Right atrium auricular region (tissue), 2 donors: ENCODE measurements around the gene PCDH1. TPM values are rescaled to one million over a fixed set of nuclear protein-coding genes. Genes with fewer than 3 reads are reported as not detected.
"Not testable (repeated sequence)": the region's sequence is repeated elsewhere in the genome, so short reads cannot be mapped to it uniquely, and the experiment has no call there.

Experiments used
- DNase-seq: peaks from one replicate; pipeline ENCODE4 v3.0.0-alpha.2; 2019; ENCODE audit warnings: low spot score
- H3K27ac ChIP-seq, 2 donors: fragments of 200-600 bp; sonication (generic); 1 replicate in 1 of 2; 2 replicates in 1 of 2; pipeline ENCODE4 v1.5.1; 2016 to 2019
- H3K27me3 ChIP-seq, 2 donors: fragments of 200-600 bp; sonication (generic); one replicate each; pipeline versions ENCODE4 v1.5.1 to v1.6.0; 2017 to 2019
- H3K36me3 ChIP-seq: fragments of 200-600 bp; sonication (generic); one replicate; pipeline ENCODE4 v1.5.1; 2016
- H3K4me1 ChIP-seq, 2 donors: fragments of 200-600 bp; sonication (generic); one replicate each; pipeline versions ENCODE4 v1.5.1 to v1.6.0; 2017 to 2019
- H3K4me3 ChIP-seq, 2 donors: fragments of 200-600 bp; sonication (generic); 1 replicate in 1 of 2; 2 replicates in 1 of 2; pipeline ENCODE4 v1.5.1; 2017 to 2019; ENCODE audit warnings: mild to moderate bottlenecking in 1 of 2, moderate library complexity in 1 of 2
- H3K9me3 ChIP-seq, 2 donors: fragments of 200-600 bp; sonication (generic); one replicate each; pipeline ENCODE4 v1.5.1; 2019
- total RNA-seq, 2 donors: library from RNA; depleted of rRNA; stranded (reverse); fragments of >200 nt; gene quantifications; one replicate each; pipeline ENCODE4 v1.1.0, GENCODE V29; 2016
- TF ChIP-seq, protein P1 (sequence below), 2 donors: fragments of 200-600 bp; sonication (generic); IDR thresholded peaks; one replicate each; pipeline ENCODE4 v1.5.1; 2019; ENCODE audit warnings: antibody characterized with exemption in 2 of 2

PCDH1 gene
- total RNA-seq, 2 donors from 2014 or later = 22.1 to 25.3 TPM

DNA sequence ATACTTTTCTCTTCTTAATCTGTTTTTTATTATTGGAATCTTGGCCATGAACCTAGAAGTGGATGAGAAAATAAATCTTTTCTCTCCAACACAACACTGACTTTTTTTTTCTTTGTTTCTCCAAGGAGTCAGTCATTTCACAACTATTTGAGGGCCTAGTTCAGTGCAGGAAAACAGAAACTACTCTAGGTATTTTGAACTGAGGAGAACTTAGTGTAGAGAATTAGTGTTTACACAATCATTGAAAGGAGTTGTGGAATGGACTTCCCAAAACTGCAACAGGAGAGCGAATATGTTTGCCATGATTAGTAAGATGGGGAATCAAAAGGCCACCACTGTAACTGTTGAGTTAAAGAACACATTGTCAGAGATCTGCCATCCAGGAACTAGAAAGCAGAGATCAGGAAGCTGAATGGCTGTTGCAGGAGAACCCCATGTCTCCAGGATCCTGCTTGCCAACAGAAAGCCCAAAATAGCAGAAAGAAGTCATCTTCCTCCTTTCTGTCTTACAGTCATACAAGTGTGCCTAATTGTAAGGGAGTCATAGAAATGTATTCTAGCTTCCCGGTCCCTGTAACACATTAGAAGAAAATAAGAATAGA, 20.3 kb upstream of the PCDH1 start:
- H3K27ac ChIP-seq = no peak overlapping the region
- H3K27me3 ChIP-seq = no peaks in the 10 kb centered on the region
- peak; percentile 16 for DNase-seq
- H3K4me1 ChIP-seq = no peaks in the 10 kb centered on the region
- no peaks in the 10 kb centered on the region for H3K36me3 ChIP-seq
- no peaks in the 10 kb centered on the region for H3K9me3 ChIP-seq
- TF ChIP-seq, protein P1, sequence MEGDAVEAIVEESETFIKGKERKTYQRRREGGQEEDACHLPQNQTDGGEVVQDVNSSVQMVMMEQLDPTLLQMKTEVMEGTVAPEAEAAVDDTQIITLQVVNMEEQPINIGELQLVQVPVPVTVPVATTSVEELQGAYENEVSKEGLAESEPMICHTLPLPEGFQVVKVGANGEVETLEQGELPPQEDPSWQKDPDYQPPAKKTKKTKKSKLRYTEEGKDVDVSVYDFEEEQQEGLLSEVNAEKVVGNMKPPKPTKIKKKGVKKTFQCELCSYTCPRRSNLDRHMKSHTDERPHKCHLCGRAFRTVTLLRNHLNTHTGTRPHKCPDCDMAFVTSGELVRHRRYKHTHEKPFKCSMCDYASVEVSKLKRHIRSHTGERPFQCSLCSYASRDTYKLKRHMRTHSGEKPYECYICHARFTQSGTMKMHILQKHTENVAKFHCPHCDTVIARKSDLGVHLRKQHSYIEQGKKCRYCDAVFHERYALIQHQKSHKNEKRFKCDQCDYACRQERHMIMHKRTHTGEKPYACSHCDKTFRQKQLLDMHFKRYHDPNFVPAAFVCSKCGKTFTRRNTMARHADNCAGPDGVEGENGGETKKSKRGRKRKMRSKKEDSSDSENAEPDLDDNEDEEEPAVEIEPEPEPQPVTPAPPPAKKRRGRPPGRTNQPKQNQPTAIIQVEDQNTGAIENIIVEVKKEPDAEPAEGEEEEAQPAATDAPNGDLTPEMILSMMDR (IDR thresholded peaks at IDR 0.05) = no peak
- H3K4me3 ChIP-seq = no peak overlapping the region

DNA sequence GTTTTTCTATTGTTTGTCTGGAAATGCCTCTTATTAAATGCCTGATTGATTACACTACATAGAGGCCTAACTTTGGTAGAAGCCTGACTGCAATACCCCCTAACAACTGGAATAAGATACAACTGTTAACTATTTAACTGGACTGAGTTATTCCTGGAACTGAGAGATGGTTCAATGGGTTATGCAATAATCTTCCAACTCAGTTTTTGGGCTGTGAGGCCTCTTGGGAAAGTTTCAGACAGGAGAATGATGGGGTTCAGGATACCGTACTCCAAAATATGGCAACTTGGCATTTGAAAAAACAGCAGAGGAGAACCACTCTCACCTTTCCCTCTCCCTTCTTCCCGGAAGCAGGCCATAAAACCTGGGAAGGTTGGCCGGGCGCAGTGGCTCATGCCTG, 19.2 kb upstream of the PCDH1 start:
- H3K36me3 ChIP-seq = no peaks in the 10 kb centered on the region
- no peaks in the 10 kb centered on the region for H3K4me1 ChIP-seq
- TF ChIP-seq, protein P1 (IDR thresholded peaks at IDR 0.05) = no peak
- H3K4me3 ChIP-seq = no peak overlapping the region
- DNase-seq = no peak
- no peak overlapping the region for H3K27ac ChIP-seq
- H3K9me3 ChIP-seq = no peaks in the 10 kb centered on the region
- no peaks in the 10 kb centered on the region for H3K27me3 ChIP-seq

DNA sequence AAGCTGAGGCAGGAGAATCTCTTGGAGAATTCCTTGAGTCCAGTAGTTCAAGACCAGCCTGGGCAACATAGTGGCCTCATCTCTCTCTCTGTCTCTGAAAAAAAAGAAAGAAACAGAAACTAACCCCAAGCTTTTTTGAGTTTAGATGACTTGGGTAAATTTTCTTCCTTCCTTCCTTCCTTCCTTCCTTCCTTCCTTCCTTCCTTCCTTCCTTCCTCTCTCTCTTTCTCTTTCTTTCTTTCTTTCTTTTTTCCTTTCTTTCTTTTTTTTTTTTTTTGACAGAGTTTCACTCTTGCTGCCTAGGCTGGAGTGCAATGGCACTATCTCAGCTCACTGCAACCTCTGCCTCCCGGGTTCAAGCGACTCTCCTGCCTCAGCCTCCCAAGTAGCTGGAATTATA, 12.2 kb upstream of the PCDH1 start:
- H3K27me3 ChIP-seq, H3K4me1 ChIP-seq, H3K27ac ChIP-seq, H3K36me3 ChIP-seq, H3K9me3 ChIP-seq, H3K4me3 ChIP-seq, DNase-seq: not testable (repeated sequence)

DNA sequence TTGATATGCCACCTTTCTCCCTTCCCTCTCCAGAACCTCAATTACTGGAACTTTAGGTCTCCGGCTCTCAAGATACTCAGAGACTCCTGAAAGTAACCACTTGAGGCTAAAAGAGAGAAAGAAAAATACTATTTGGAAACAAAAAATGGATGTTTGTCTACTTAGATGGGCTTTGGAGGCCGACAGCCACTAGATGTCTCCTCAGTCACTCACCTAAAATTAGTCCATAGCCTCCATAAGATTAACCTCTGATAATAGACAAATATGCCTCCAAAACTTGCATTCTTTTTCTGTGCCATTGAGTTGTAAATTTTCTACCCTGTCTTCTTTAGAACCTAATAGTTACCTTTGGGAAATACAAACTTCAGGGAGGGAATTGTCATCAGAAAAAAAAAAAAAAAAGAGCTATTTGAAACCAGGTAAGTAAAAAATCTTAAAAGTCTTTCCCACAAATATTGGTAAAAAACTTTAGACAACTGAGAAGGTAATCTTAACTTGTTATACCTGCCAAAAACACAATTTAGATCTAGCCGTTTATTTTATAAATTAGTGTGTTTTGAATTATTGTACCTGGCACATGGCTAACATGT, 11.2 kb upstream of the PCDH1 start:
- no peaks in the 10 kb centered on the region for H3K4me1 ChIP-seq
- no peak for DNase-seq
- no peak overlapping the region for H3K27ac ChIP-seq
- TF ChIP-seq, protein P1 (IDR thresholded peaks at IDR 0.05) = peak in 1 of 2 donors; percentile 41
- H3K36me3 ChIP-seq = no peaks in the 10 kb centered on the region
- H3K9me3 ChIP-seq = no peaks in the 10 kb centered on the region
- no peak overlapping the region for H3K4me3 ChIP-seq
- H3K27me3 ChIP-seq = peaks cover 0 to 2% of the 10 kb centered on the region in 2 donors

DNA sequence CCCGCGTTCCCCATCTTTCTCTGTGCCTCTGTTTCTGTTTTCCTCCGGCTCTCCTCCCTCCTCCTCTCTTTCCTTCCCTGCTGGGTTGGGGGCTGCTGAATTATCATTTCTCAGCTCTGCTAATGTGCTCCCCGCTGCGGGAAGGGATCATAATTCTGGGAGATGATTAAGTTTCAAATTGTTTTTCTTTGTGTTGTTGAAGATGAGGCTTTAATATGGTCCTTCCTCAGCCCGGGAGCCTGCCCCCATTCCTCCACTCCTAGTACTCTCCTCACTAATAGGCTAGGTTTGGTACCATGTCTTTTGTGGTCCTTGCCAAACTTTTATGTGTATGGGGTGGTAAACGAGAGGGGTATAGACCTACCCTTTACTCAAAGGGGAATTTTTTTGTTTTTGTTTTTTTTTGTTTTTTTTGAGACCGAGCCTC, 5.7 kb upstream of the PCDH1 start:
- DNase-seq = peak; percentile 5
- Histone ChIP-seq H3K4me3 (no peak overlapping the region), H3K4me1 (peaks cover 0 to 36% of the 10 kb centered on the region in 2 donors), H3K9me3 (no peaks in the 10 kb centered on the region), H3K27me3 (peaks cover 0 to 9% of the 10 kb centered on the region in 2 donors), H3K27ac (no peak overlapping the region), H3K36me3 (no peaks in the 10 kb centered on the region)
- TF ChIP-seq, protein P1 (IDR thresholded peaks at IDR 0.05) = no peak

DNA sequence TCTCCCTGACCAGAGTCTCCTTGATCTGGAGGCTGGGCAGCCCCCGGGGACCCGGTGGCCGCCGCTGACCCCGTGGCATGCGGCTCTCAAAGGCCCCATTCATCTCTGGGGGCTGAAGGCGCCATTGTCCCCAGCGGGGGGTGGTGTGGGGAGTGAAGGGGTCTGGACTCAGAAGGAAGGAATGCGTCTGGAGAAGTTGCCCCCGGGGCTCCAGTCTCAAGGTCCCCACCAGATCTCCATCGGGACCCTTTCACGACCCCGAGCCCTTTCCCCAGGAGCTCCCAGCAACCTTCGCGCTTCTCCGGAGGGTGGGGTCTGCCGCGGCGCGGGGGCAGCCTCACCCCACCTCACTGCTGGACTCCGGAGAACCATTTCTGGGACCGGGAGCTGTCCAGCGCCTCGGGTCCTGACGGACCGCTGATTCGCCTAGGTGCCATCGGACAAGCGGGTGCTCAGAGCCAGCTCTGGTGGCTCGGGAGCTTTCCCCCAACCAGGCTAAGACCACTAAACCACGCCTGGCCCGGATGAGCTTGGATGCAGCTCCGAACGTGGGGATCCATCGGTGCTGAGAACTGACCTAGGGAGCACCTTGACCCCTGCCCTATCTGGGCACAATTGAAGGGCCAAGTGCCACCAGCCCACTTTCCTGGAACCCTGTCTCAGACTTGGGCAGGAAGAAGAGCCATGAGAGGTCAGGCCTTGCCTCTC, 5.1 kb upstream of the PCDH1 start:
- TF ChIP-seq, protein P1 (IDR thresholded peaks at IDR 0.05) = no peak
- peak; percentile 4 for DNase-seq
- Histone ChIP-seq H3K4me1 (peaks cover 0 to 41% of the 10 kb centered on the region in 2 donors), H3K27me3 (peaks cover 0 to 9% of the 10 kb centered on the region in 2 donors), H3K36me3 (no peaks in the 10 kb centered on the region), H3K4me3 (no peak overlapping the region), H3K9me3 (no peaks in the 10 kb centered on the region), H3K27ac (no peak overlapping the region)
